HG03159 (cell line): ENCODE data around the gene HMOX2.
A peak's percentile ranks its signal among the peaks of the same experiment; 100 is the strongest.

ENCODE experiments used
- ATAC-seq: cut with Tn5 transposase; IDR thresholded peaks from one replicate; pipeline ENCODE4 v1.9.1; 2021; ENCODE audit warnings: mild to moderate bottlenecking, moderate library complexity; ENCODE audit not compliant: unreplicated experiment

HMOX2 gene, protein sequence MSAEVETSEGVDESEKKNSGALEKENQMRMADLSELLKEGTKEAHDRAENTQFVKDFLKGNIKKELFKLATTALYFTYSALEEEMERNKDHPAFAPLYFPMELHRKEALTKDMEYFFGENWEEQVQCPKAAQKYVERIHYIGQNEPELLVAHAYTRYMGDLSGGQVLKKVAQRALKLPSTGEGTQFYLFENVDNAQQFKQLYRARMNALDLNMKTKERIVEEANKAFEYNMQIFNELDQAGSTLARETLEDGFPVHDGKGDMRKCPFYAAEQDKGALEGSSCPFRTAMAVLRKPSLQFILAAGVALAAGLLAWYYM

DNA sequence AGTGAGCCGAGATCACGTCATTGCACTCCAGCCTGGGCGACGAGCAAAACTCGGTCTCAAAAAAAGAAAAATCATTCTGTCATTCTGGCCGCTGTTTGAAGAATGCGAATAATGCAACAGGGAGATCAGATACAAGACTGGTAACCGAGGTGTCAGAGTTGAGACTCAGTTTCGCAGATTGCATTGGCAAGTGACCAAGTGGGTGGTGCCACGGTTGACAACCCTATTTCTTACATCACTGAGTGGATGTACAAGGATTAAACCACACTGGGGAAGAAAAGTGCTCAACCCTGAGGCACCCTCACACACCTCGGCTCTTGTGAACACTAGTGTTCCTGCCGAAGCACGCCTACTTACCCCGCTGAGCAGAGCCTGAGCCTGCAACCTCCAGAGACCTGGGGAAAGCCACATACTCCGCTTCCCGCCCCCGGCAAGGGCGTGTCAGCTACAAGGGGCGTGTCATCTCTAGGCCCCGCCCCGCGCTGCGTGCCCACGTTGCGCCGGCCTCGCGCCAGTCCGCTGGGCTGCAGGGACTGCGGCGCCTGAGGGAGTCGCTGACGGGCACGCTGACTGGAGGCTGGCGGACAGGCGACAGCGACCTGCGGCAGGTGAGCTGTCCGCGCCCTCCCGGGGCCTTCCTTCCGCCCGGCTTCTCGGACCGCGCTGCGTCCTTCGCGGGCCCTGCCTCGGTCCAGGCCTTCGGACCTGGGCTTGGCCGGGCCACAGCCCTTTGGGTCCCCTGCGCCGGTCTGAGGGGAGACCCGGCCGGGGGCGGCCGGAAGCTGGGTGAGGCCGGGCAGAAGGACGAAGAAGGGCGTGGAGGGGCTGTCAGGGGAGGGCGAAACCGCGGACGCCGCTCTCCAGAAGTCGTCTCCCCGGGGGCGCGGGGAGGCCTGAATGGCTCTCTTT, at the start of gene HMOX2:
TSS of gene HMOX2 (plus strand) at position 519 of the 909 bp plus-strand sequence. CDS start 29,127 bp downstream, outside the sequence.
- peak; percentile 81 for ATAC-seq

- ATAC-seq = no peak
Measured at GRCh38 chr16:4426722-4427372, 49.4 kb upstream of the HMOX2 start.

DNA sequence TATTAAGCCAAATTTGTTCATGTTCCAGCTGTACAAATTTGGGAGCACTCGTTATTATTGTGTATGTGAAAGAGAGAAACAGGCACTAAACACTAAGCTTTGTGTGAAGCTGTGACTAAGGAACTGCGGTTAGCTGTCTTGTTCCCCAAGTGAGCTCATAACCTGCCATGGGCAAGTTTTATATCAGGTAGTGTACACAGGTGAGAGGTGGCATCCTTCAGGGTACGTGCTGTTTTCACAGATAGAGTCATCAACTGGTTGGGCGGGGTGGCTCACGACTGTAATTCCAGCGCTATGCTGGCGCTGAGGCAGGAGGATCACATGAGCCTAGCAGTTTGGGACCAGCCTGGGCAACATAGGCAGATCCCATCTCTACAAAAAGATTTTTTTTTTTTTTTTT, 47.7 kb upstream of the HMOX2 start:
- ATAC-seq = no peak

DNA sequence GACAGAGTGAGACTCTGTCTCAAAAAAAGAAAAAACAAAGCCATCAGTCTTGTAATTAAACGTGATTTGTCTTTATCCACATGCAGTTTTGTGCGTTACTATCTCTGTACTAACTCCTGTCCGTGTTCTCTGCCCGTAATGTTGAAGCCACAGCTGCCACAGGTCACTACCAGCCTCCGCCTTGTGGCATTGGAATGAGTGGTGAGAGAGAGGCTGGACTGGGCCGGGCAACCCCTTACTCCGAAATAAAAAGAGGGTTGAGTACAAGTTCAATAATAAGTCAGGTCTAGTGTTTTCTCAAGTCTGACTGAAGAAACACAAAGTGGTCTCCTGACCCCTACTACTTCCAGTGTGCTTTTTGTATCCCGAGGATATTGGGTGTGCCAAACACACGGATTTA, 45.2 kb upstream of the HMOX2 start:
- no peak for ATAC-seq

DNA sequence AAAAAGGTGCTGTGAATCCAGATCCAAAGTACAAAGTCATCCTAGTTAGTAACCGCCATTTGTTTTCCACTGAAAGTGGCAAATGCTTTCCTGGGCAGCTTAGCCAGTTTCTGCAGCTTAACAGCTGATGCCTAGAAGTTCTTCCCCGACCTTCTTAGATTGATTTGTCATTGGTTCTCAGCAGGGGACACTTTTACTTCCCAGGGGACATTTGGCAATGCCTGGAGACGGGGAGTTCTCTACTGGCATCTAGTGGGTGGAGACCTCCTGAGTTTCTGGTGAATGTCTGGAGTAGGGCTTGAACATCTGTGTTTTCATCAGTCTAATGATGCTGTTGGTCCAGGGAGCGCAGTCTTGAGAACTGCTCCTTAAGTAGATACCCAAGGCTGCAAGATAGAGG, 43.0 kb upstream of the HMOX2 start:
- no peak for ATAC-seq

- no peak for ATAC-seq
Measured at GRCh38 chr16:4433914-4434787, 42.0 kb upstream of the HMOX2 start.

DNA sequence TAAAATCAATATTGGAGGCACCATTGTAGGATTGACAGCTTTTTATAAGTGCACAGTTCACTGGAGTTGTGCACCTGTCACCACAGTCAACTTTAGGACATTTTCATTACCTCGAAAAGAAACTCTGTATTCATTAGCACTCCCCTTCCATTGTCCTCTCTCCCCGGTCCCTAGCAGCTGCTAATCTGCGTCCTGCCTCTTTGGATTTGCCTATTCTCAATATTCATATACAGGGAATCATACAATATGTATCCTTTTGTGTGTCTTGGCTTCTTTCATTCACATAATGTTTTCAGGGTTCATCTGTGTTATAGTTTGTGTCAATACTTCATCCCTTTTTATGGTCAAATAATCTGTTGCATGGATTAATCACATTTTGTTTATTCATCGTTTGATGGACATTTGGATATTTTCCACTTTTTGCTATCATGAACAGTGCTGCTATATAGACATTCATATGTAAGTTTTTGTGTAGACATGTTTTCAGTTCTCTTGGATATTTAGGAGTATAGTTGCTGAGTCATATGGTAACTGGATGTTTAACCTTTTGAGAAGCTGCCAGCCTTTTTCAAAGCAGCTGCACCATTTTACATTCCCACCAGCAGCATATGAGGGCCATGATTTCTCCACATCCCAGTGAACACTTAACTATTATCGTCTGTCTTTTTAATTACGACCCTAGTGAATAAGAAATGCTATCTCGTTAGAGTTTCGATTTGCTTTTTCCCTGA, 40.7 kb upstream of the HMOX2 start:
- no peak for ATAC-seq

GRCh38 chr16:4437366-4437765, 38.8 kb upstream of the HMOX2 start:
- ATAC-seq = no peak

DNA sequence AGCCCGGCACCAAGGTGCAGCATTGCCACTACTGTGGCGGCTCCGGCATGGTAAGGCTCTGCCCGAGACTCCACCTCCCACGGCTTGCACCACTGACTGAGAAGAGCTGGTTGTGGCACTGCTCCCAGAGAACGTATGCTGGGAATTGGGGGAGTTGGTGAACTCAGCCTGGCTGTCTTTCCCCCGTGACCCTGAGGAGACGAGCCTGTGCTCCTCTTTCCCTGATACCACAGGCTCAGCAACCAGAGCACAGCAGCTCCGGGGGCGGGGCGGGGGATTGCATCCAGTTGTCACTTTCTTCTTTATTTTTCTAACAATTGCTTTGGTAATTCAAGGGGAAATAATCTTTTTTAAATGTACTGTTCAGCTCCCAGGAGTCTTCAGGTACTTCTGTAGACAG, 33.8 kb upstream of the HMOX2 start:
- no peak for ATAC-seq

GRCh38 chr16:4443271-4443670, 32.9 kb upstream of the HMOX2 start:
- ATAC-seq = no peak

DNA sequence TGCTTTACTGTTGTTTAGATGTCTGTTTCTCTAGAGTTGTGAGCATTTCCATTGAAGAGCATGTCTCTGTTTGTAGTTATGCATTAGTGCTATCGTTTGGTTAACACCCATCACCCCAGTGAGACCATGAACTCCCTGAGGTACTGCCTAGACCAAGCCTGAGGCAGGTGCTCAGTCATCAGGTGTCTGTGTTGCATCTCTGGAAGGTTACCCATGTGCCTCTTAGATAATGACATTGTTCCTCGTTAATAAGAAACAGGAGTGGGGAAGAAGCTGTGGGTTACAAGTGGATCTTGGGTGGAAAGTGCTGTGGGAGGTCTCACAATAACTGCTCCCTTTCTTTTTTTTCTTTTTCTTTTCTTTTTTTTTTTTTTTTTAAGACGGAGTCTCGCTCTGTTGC, 32.2 kb upstream of the HMOX2 start:
- ATAC-seq = no peak

- no peak for ATAC-seq
Measured at GRCh38 chr16:4450430-4450829, 25.8 kb upstream of the HMOX2 start.

DNA sequence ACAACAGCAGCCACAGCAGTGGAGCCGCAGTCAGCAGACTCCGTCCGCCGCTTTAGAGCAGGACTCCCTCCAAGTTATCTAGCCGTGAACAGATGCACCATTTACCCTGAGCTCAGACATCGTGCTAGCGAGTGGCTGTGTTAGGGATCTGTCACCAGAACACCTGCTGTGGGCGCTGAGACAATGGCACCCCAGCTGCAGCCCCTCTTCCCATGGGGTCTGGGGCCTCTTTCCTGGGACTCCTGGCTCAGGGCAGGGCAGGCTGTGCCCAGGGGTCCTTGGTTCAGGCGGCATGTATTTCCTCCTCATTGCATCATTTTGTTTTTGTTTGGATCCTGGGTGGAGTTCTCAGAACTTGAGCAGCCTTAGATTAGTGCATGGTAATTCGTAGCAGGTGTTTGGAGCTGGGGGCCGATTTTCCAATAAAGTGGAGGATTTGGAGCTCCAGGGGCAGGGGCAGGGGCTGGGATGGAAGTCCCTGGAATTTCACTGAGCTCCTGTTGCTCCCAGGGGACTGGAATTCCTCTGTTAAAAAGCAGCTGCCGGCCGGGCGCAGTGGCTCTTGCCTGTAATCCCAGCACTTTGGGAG, 25.2 kb upstream of the HMOX2 start:
- no peak for ATAC-seq

DNA sequence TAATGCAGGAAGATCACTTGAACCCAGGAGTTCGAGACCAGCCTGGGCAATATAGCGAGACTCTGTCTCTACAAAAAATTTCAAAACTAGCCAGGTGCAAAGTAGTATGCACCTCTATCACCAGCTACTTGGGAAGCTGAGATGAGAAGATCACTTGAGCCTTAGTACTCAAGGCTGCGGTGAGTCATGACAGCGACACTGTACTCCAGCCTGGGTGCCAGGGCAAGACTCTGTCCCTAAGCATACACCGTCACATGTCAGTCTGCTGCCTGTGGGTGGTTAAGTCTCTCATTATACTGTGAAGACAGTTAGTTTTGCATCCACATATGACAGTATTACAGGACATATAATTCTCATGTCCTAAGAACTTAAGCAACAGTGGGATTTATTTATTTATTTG, 23.5 kb upstream of the HMOX2 start:
- no peak for ATAC-seq

DNA sequence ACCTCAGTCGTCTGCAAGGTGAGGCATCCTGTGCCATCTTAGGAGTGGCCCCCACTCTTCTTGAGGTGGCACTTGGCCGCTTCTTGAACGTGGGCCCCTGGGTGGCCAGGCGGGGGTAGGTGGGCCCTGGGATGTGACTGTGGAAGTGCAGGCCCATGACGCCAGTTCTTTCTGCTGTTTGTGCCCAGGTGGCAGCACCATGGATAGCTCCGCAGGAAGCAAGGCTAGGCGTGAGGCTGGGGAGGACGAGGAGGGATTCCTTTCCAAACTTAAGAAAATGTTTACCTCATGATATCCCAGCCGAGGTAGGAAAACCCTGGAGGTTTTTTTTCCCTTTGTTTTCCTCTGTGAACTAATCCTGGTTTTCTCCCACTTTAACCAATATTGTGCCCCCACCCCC, 21.6 kb upstream of the HMOX2 start:
- no peak for ATAC-seq

- ATAC-seq = no peak
Measured at GRCh38 chr16:4455081-4455480, 21.1 kb upstream of the HMOX2 start.

- ATAC-seq = no peak
Measured at GRCh38 chr16:4455951-4456350, 20.2 kb upstream of the HMOX2 start.

- no peak for ATAC-seq
Measured at GRCh38 chr16:4460936-4461249, 15.3 kb upstream of the HMOX2 start.

GRCh38 chr16:4461250-4462085, 14.7 kb upstream of the HMOX2 start:
- ATAC-seq = no peak
